ENCODE measurements around the gene SNRPN. TPM values are rescaled to one million over a fixed set of nuclear protein-coding genes. Genes with fewer than 3 reads are reported as not detected.
"Not testable (repeated sequence)": the region's sequence is repeated elsewhere in the genome, so short reads cannot be mapped to it uniquely, and the experiment has no call there.

SNRPN gene
- total RNA-seq, result 109 and 120 TPM in 2 replicates

GRCh38 chr15:24954783-24955530 is at the start of gene SNRPN, which contains the start of gene SNURF:
Gene SNRPN (plus strand): TSS chr15:24954987. CDS start chr15:24974454, 19,467 bp downstream.
Gene SNURF (plus strand): TSS chr15:24954987. CDS start chr15:24955049, 62 bp downstream.
- DNase-seq, result peak; percentile 80

GRCh38 chr15:24916305-24917009 is 38.3 kb upstream of the SNRPN start:
- no peak for DNase-seq

DNA sequence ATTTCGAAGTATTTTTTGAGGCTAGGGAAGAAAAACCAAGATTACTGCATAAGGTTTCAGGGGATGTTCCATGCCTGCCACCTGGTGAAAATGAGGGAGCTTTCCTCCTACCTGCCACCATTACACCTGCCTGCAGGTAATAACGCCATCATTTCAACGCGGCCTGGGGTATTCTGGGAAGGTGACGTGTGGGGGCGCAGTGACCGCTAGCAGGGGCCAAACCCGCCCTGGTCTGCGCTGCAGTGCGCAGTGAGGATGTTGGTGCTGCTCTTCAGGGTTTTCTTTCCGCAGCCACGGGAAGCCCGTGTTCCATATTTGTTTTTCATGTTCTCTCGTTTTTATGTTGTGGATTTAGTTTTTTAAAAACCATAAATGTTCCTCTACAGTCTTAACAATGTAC is 37.4 kb upstream of the SNRPN start:
- DNase-seq, result no peak

DNA sequence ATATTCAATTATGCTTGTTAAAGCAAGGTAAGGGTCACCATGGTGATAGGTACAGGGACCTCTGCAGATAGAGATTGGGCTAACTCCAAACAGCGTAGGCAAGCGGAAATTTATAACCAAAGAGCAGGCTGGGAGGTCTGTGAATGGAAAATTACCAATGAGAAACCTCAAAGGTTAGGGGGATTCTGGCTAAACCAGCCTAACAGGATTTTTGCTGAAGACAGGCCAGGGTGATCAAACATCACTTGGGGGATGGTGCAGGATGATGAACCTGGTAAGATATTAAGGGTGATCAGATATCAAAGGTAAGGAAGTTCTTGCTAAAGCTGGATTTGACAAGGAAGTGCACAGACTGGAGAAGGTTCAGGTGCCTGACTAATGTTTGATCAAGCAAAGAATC is 35.3 kb upstream of the SNRPN start:
- DNase-seq, result no peak

- not testable (repeated sequence) for DNase-seq
These were observed 32.0 kb upstream of the SNRPN start for GRCh38 chr15:24922781-24923180.

- no peak for DNase-seq
These were observed 30.6 kb upstream of the SNRPN start for GRCh38 chr15:24924153-24924552.

- DNase-seq, result no peak
These were observed 30.2 kb upstream of the SNRPN start for GRCh38 chr15:24924621-24925020.

DNA sequence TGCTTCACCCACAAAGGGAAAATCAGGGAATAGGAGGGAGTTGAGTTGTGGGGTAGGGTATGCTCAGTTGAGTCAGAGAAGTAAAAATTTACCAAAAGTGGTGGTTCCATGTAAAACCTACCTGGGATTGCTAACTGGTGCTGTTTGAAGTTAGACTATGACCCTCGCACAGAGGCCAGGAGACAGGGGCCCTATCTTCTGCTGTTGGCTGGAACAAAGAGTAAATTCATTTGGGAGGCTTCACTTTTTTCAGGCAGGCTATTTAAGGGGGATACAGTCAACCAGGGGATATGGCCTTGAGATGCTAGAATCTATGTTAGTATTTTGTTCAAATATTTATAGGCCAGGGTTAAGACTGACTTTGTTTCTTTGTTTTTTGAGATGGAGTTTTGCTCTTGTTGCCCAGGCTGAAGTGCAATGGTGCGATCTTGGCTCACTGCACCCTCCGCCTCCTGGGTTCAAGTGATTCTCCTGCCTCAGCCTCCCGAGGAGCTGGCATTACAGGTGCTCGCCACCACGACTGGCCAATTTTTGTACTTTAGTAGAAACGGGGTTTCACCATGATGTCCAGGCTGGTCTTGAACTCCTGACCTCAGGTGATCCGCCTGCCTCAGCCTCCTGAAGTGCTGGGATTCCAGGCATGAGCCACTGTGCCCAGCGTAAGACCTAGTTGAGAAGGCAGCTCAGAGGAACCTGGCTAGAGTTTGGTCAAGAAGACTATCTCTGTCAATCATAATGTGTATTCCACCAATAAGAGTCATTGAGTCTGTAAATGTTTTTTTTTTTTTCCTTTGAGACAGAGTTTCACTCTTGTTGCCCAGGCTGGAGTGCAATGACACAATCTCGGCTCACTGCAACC is 22.7 kb upstream of the SNRPN start:
- not testable (repeated sequence) for DNase-seq

- DNase-seq, result no peak
These were observed 21.1 kb upstream of the SNRPN start for GRCh38 chr15:24933716-24934115.

GRCh38 chr15:24938224-24938623 is 16.6 kb upstream of the SNRPN start:
- not testable (repeated sequence) for DNase-seq

DNA sequence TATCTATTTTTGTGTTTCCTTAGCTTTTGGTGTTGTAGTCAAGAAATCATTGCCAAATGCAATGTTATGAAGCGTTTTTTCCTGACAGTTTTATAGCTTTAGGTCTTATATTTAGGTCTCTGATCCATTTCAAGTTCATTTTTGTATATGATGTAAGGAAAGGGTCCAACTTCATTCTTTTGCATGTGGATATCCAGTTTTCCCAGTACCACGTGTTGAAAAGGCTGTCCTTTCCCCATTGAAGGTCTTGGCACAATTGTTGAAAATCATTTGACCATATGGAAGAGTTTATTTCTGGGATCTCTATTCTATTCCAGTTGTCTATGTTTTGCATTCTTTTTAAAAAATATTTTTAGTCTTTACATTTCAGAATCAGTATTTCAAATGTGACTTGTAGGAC is 14.6 kb upstream of the SNRPN start:
- no peak for DNase-seq

DNA sequence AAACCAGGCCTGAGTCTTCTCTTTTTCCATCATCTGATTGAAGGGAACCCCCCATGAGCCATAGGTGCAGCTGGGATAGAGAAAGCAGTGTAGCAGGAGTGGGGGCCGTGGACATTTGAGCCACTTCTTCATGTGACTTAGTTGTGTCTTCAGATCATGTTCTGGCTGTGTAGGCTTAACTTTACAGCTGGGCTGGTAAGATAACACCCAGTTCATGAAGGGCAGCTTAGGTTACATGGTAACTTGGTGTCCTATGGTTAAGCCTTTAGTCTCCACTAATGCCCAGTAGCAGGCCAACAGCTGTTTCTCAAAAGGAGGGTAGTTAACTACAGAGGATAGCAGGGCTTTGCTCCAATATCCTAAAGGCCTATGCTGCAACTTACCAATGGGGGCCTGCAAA is 11.4 kb upstream of the SNRPN start:
- no peak for DNase-seq

GRCh38 chr15:24944954-24945353 is 9.8 kb upstream of the SNRPN start:
- no peak for DNase-seq

- DNase-seq, result no peak
These were observed 9.1 kb upstream of the SNRPN start for GRCh38 chr15:24945711-24946110.

- no peak for DNase-seq
These were observed 6.3 kb upstream of the SNRPN start for GRCh38 chr15:24948495-24948894.

GRCh38 chr15:24955531-24955921 is 739 bp downstream of the SNRPN start:
- DNase-seq, result peak; percentile 4

DNA sequence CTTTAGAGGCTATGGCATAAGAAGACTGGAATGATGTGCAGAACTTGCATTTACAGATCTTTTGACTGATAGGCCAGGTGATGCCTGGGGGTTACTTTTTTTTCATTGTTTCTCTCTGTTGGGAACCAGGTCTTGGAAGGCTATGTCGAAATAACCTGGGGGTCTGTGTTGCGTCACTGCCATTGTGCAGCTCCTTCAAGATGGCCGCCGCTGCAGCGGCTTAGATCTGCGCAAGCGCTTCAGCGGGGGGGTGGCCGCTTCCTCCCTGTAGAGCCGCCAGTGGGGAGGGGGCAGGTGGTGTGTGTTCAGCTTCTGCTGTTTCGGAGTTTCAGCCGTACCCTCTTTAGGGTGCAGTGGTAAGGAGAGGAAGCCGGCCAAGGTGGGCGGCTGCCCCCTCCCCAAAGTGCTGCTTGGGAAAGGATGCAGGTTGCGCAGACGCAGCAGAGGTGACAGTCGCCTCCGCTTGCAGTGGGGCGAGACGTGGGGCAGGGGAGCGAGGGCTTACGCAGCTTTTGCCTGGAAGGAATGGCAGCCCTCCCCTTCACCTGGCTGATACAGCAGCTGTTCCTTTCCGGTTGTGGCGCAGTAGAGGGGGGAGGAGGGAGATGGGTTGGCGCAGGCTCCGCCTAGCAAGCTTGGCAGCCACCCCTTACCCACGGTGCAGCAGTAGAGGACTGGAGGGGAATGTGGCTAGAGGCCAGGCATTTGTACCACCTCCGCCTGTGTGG is 1.5 kb downstream of the SNRPN start:
- peak; percentile 76 for DNase-seq

DNA sequence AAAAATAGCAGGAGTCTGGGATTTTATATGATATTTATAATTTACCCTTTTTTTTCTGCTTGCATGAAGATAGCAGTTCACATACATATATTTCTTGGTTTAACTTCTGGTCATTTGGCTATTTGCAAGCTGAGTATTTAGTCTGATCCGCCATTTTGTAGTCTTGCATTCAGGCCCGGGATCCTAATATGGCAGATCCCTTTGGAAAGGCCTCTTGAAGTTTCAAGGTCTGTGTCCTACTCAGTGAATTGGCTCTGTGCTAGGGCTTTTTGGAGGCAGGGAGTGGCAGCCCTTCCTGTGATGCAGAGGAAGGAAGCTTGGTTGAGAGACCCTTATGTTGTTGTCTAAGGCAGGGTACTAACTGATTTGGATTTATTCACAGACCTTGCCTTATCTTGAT is 2.9 kb downstream of the SNRPN start:
- DNase-seq, result no peak

- DNase-seq, result no peak
These were observed 7.2 kb downstream of the SNRPN start for GRCh38 chr15:24961967-24962366.

DNA sequence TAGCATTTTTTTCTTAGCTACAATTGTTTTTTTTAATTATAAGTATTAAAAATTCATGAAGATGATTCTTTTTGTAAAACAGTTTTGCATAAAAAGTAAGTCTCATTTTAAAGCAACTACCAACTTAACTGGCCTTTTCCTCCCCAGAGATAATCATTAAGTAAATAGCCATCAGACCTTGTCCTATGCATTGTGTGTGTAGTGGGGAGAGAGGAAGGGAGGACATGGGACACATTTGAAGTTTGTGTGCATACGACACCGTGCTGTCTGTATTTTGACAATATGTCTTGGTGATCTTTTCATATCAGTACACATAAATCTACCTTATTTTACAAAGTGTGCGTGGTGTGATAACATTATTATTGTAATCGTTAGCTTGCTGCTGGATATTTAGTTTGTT is 8.1 kb downstream of the SNRPN start:
- no peak for DNase-seq

GRCh38 chr15:24966364-24967103 is 11.7 kb downstream of the SNRPN start:
- no peak for DNase-seq

GRCh38 chr15:24971052-24971451 is 16.3 kb downstream of the SNRPN start:
- DNase-seq, result no peak
